Kidney (tissue), 14 donors: ENCODE data around the gene DLX6. TPM values are rescaled to one million over a fixed set of nuclear protein-coding genes. Genes with fewer than 3 reads are reported as not detected.

ENCODE experiments used
- DNase-seq, 5 donors: peaks; one replicate each; pipeline ENCODE4 v3.0.0-alpha.2; 2013 to 2020
- FAIRE-seq: peaks from 2 replicates; lab custom pipeline; 2012; peaks lifted over from hg19 to GRCh38; lab: Jason Lieb, UNC
- H3K27ac ChIP-seq, 2 donors: one replicate each; pipeline ENCODE4 v1.7.0; 2013; ENCODE audit warnings: low read depth in 2 of 2, low read length in 2 of 2, inconsistent platforms in 1 of 2
- H3K27me3 ChIP-seq: one replicate; pipeline ENCODE4 v1.7.1; 2013; ENCODE audit warnings: low read length, inconsistent platforms; ENCODE audit not compliant: control insufficient read depth, insufficient read depth
- H3K36me3 ChIP-seq, 3 donors: one replicate each; pipeline versions ENCODE4 v1.7.0 to v1.7.1; 2013; ENCODE audit warnings: low read length in 3 of 3, control low read depth in 1 of 3, inconsistent platforms in 1 of 3; ENCODE audit not compliant: insufficient read depth in 3 of 3, control insufficient read depth in 2 of 3
- H3K4me1 ChIP-seq, 3 donors: one replicate each; pipeline versions ENCODE4 v1.7.0 to v1.7.1; 2013; ENCODE audit warnings: low read length in 3 of 3, inconsistent platforms in 1 of 3, low read depth in 1 of 3; ENCODE audit not compliant: control insufficient read depth in 2 of 3, insufficient read depth in 2 of 3
- H3K4me3 ChIP-seq, 3 donors: one replicate each; pipeline versions ENCODE4 v1.7.0 to v1.8.1; 2013; ENCODE audit warnings: low read length in 3 of 3, control low read depth in 1 of 3, inconsistent platforms in 1 of 3
- H3K9ac ChIP-seq, 3 donors: one replicate each; pipeline versions ENCODE4 v1.7.0 to v1.7.1; 2013; ENCODE audit warnings: low read length in 3 of 3, control low read depth in 1 of 3, inconsistent platforms in 1 of 3
- H3K9me3 ChIP-seq, 3 donors: one replicate each; pipeline versions ENCODE4 v1.7.0 to v1.7.1; 2013; ENCODE audit warnings: low read length in 3 of 3, control low read depth in 1 of 3, inconsistent platforms in 1 of 3; ENCODE audit not compliant: control insufficient read depth in 2 of 3, insufficient read depth in 1 of 3
- intact Hi-C: fragments of 100-400 bp; cut with DNase I; formaldehyde crosslinking; loops from one replicate; pipeline ENCODE4 v1.11.1; 2022
- polyA plus RNA-seq: library from polyadenylated mRNA; stranded (reverse); fragments of 350-450 nt; fragmentation: Illumina TruSeq; extraction: RNeasy Lipid Tissue Mini Kit (QIAGEN cat#74804); gene quantifications from one replicate; pipeline ENCODE4 v1.2.3, GENCODE V29; 2014; ENCODE audit warnings: low read depth, low replicate concordance; ENCODE audit not compliant: insufficient read depth
- total RNA-seq: library from RNA; stranded (reverse); fragmentation: NEBNext Ultra II Directional; extraction: Animal tissue kit (Norgen Biotek cat#: 25700); gene quantifications from one replicate; pipeline ENCODE4 v1.2.1, GENCODE V29; 2021
- TF ChIP-seq, protein P1 (sequence below): IDR thresholded peaks from 3 replicates; pipeline ENCODE4 v1.5.1; 2012; ENCODE audit warnings: mild to moderate bottlenecking, moderate library complexity, borderline replicate concordance; ENCODE audit not compliant: insufficient read depth; ENCODE audit errors: extremely low read depth
- donor health status: control.
- donor health status: control.
- donor health status: control.
- donor health status: control.
- donor health status: control.
- donor health status: DM: yes; HTN: yes; CAD: no.
- donor health status: Normal renal cell carcinoma (clear cell type).

Gene DLX6
- total and polyA plus RNA-seq, 2 donors from 2014 or later, result 0.13 TPM; not detected in 1

DNA sequence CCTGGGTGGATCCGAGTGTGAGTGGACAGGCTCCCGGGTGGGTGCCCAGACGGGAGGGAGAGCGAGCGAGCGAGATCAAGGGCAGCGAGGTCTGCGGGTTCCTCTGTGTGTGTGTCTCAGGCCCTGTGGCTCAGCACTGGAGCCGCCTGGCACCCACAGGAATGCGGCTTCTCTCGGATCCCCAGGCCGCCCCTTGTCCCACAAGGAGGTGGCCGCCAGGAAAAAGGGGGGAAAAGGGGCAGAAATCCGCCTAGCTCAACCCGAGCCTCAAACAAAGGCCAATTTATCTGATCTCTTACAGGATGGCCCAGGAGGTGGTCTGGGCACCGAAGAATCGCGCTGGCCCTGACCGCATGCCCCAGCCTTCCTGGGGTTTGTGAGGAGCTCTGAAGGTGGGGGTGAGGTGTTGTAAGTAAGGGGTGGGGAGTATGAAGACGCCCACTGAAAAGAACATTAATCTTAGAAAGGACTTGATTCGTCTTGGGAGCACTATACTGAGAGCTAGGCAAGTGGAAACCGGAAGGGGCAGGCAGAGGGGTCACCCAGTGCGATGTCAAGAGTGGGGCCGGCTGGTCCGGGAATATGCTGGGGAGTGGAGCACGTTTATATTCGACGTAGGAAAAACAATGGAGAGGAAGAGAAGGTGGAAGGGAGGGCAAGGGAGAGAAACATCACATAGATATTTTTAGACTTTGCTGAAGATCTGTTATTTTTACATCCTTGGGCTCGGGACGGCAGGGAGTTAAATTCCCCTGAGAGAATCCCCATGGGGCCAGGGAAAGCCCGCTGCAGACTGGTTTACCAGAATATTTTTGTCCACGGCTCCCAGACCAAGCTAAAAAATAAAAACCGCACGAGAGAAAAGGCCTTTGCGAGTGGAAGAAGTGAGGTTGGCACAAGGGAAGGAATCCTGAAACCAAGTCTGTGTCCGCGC lies 12.1 kb downstream of the DLX6 start:
- no peak for FAIRE-seq
- H3K36me3 ChIP-seq, result no peaks in the 10 kb centered on the region
- TF ChIP-seq, protein P1, sequence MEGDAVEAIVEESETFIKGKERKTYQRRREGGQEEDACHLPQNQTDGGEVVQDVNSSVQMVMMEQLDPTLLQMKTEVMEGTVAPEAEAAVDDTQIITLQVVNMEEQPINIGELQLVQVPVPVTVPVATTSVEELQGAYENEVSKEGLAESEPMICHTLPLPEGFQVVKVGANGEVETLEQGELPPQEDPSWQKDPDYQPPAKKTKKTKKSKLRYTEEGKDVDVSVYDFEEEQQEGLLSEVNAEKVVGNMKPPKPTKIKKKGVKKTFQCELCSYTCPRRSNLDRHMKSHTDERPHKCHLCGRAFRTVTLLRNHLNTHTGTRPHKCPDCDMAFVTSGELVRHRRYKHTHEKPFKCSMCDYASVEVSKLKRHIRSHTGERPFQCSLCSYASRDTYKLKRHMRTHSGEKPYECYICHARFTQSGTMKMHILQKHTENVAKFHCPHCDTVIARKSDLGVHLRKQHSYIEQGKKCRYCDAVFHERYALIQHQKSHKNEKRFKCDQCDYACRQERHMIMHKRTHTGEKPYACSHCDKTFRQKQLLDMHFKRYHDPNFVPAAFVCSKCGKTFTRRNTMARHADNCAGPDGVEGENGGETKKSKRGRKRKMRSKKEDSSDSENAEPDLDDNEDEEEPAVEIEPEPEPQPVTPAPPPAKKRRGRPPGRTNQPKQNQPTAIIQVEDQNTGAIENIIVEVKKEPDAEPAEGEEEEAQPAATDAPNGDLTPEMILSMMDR, result no peak
- H3K27me3 ChIP-seq, result peaks cover 86% of the 10 kb centered on the region
- H3K4me1 ChIP-seq, result peaks cover 0 to 3% (median 0%) of the 10 kb centered on the region in 3 donors
- no peak overlapping the region for H3K4me3 ChIP-seq
- intact Hi-C loops, result no loop called here
- peak in 1 of 5 donors; percentile 11 for DNase-seq
- H3K9ac ChIP-seq, result no peak overlapping the region
- H3K9me3 ChIP-seq, result no peaks in the 10 kb centered on the region
- H3K27ac ChIP-seq, result no peak overlapping the region

DNA sequence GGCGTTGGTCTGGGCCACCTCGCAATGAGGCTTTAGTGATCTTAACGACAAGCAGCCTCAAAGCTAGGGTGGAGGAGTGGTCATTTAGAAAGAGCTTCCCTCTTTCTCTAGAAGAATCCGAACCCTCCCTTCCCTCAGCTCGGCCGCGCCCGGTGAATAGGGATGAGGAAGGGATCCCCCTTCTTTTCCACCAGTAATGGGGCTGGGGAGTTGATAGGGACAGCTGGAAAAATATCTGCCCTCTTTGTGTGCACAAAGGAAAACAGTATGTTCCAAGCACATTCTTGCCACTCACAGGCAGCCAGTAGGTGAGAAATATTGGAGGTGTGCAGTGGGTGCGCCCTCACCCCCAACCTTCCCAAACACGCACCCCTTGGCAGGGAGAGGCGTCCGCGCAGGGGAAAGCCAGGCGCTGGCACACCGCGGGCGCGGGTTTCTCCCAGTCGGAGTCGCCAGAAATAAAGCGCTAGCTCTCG lies 12.8 kb downstream of the DLX6 start:
- peak in 1 of 5 donors; percentile 30 for DNase-seq
- Histone ChIP-seq H3K4me1 (peaks cover 0 to 3% (median 0%) of the 10 kb centered on the region in 3 donors), H3K9me3 (no peaks in the 10 kb centered on the region), H3K9ac (no peak overlapping the region), H3K36me3 (no peaks in the 10 kb centered on the region), H3K27me3 (peaks cover 86% of the 10 kb centered on the region), H3K27ac (no peak overlapping the region), H3K4me3 (no peak overlapping the region)
- no peak for FAIRE-seq
- intact Hi-C loops, result no loop called here
- TF ChIP-seq, protein P1, result no peak

DNA sequence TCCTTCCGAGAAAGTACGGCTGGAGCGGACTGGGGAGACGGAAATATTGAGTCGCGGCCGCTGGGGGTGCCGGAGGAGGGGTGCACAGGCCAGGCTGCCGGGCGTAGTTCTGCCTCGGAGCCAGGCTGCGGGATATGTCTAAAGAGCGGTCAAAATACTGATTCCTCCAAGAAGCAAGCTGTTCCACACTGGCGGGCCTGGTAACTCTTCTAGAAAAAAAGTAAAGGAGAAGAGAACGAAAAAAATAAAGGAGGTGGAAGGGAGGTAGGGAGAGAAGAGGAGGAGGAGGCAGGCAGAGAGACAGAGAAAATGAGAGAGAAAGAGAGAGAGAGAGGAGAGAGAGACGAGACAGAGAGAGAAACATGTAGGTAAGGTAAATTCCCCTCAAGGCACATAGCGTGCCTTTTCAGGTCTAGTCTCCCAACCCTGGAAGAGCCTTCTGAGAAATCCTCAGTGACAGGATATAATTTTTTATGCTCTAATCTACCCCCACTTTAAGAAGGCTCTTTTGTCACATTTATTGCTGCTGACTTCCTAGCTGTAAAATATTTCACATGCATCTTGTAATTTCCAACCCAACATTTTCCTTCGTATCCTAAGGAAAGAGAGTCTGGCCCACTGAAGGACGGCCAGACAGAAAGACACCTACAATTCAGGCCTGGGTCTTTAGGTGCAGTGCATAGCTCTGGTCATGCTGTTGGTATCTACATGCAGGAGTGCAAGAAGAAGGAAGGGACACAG lies 13.6 kb downstream of the DLX6 start:
- H3K27ac ChIP-seq, result no peak overlapping the region
- no peaks in the 10 kb centered on the region for H3K9me3 ChIP-seq
- H3K4me3 ChIP-seq, result no peak overlapping the region
- TF ChIP-seq, protein P1, result no peak
- H3K36me3 ChIP-seq, result no peaks in the 10 kb centered on the region
- no peak for DNase-seq
- H3K9ac ChIP-seq, result no peak overlapping the region
- peaks cover 0 to 3% (median 2%) of the 10 kb centered on the region in 3 donors for H3K4me1 ChIP-seq
- intact Hi-C loops, result no loop called here
- FAIRE-seq, result no peak
- peaks cover 85% of the 10 kb centered on the region for H3K27me3 ChIP-seq
